ENCODE measurements around the gene RGS5. TPM values are rescaled to one million over a fixed set of nuclear protein-coding genes. Genes with fewer than 3 reads are reported as not detected.

The RGS5 gene
- total RNA-seq, 6 experiments from 2014 or later = 2.6 to 13.3 (median 8.2) TPM

DNA sequence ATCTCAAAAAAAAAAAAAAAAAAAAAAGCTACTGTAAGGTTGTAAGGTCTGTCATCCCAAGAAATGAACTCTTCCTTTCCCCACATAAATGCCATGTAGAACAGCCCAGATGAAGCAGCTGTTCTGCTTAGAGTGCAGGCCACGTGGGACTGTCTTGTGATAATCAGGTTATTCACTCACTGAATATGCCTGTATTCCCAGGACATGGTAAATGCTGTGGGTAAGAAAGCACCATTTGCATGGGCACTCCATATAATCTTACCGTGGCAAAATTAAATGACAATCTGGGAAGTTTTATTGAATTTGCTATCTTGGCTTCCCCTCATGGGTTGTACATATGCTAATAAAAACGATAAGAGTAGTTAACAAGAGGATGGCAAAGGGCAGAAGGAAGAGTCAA is 13.8 kb downstream of the RGS5 start:
- 70% methylated on average over 3 of the region's 3 CpGs for WGBS (ENCODE audit: insufficient coverage, low coverage, low lambda C conversion rate, missing lambda C conversion rate)
- Histone ChIP-seq H3K9me3 (no peaks in the 10 kb centered on the region), H3K4me3 (no peak overlapping the region), H3K4me1 (no peaks in the 10 kb centered on the region), H3K27me3 (no peaks in the 10 kb centered on the region), H3K36me3 (no peaks in the 10 kb centered on the region), H3K27ac (no peak overlapping the region)
- ATAC-seq (no peak), DNase-seq (no peak)
- no peak for TF ChIP-seq CTCF (IDR thresholded peaks at IDR 0.05)
- no peak for TF ChIP-seq POLR2A (IDR thresholded peaks at IDR 0.05)
- intact Hi-C loops (cut with DNase I) = no loop called here

DNA sequence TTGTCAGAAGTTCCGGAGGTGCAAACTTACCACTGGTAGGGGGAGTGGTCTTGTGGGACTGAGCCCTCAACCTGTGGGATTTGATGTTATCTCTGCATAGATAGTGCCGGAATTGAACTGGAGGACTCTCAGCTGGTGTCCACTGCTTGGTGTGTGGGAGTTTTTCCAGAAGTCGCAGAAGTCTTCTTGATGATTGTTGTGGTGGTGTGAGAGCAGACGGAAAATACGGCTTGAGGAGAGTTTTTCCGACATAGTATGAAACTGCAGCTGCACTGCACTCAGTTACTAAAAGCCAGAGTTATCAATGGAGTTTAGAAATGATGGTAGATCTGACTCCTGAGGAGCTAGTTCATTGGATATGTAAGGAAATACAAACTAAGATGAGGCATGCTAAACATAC is 14.9 kb downstream of the RGS5 start:
- no peaks in the 10 kb centered on the region for H3K36me3 ChIP-seq
- no peak overlapping the region for H3K27ac ChIP-seq
- no peaks in the 10 kb centered on the region for H3K27me3 ChIP-seq
- H3K9me3 ChIP-seq = no peaks in the 10 kb centered on the region
- ATAC-seq (no peak), DNase-seq (no peak)
- intact Hi-C loops (cut with DNase I) = no loop called here
- no peak overlapping the region for H3K4me3 ChIP-seq
- no peak for TF ChIP-seq POLR2A (IDR thresholded peaks at IDR 0.05)
- TF ChIP-seq CTCF (IDR thresholded peaks at IDR 0.05) = no peak
- WGBS (ENCODE audit: insufficient coverage, low coverage, low lambda C conversion rate, missing lambda C conversion rate) = 78% methylated on average over 3 of the region's 6 CpGs
- H3K4me1 ChIP-seq = no peaks in the 10 kb centered on the region

DNA sequence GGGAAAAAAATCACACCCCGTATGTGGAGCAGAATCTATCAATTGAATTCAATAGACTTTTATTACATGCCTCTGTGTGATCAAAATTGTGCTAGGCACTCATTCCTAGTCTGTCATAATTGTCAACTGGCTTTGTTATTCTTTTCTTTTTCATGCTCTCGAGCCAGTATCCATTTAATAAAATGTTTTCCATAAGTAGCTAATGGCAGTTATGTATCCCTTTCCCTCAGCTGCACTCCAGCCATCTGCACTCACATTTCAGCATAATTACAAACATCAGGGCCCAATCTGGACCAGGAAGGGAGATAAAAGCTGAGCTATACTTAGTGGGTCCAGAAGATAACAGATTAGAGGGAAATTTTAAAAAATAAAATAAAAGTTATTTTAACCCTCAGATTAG is 15.9 kb downstream of the RGS5 start:
- no peak for DNase-seq
- Histone ChIP-seq H3K27me3 (no peaks in the 10 kb centered on the region), H3K27ac (no peak overlapping the region), H3K4me3 (no peak overlapping the region), H3K4me1 (no peaks in the 10 kb centered on the region), H3K36me3 (no peaks in the 10 kb centered on the region), H3K9me3 (no peaks in the 10 kb centered on the region)
- ATAC-seq = no peak
- 70% methylated on average over 2 of the region's 2 CpGs for WGBS (ENCODE audit: insufficient coverage, low coverage, low lambda C conversion rate, missing lambda C conversion rate)
- TF ChIP-seq CTCF (IDR thresholded peaks at IDR 0.05) = no peak
- no peak for TF ChIP-seq POLR2A (IDR thresholded peaks at IDR 0.05)
- intact Hi-C loops (cut with DNase I) = no loop called here

- intact Hi-C loops (cut with DNase I) = no loop called here
Observed at GRCh38 chr1:163182330-163182949, 20.3 kb downstream of the RGS5 start.

More at GRCh38 chr1:163182330-163182949, 20.3 kb downstream of the RGS5 start:
- WGBS (ENCODE audit: insufficient coverage, low coverage, low lambda C conversion rate, missing lambda C conversion rate) = 55% methylated on average over 2 of the region's 2 CpGs
- no peak for ATAC-seq
- no peak overlapping the region for H3K4me3 ChIP-seq
- no peaks in the 10 kb centered on the region for H3K36me3 ChIP-seq
- H3K27me3 ChIP-seq = no peaks in the 10 kb centered on the region
- H3K4me1 ChIP-seq = no peaks in the 10 kb centered on the region
- no peaks in the 10 kb centered on the region for H3K9me3 ChIP-seq
- no peak for DNase-seq
- no peak for TF ChIP-seq CTCF (IDR thresholded peaks at IDR 0.05)
- no peak for TF ChIP-seq POLR2A (IDR thresholded peaks at IDR 0.05)
- H3K27ac ChIP-seq = no peak overlapping the region

Data from right lobe of liver (tissue), 6 donors.